Endothelial cell of umbilical vein (primary cell): ENCODE data around the gene GRIK3. TPM values are rescaled to one million over a fixed set of nuclear protein-coding genes. Genes with fewer than 3 reads are reported as not detected.

Source experiments
- BruUV-seq: library from RNA; stranded (reverse); fragments of 400-500 nt; replicated peaks from 2 replicates; lab custom pipeline; 2021; lab: Mats Ljungman, UMichigan
- CTCF ChIA-PET: fragments of 300-600, 350-600 bp; sonication (Branson Sonifier 250); formaldehyde crosslinking; loops from one replicate; lab custom pipeline; 2021; ENCODE audit warnings: antibody characterized with exemption, inconsistent platforms; lab: Charles Lee
- POLR2A ChIA-PET: fragments of 300-600, 350-600 bp; sonication (Branson Sonifier 250); formaldehyde crosslinking; loops from one replicate; lab custom pipeline; 2021; ENCODE audit warnings: antibody characterized with exemption, inconsistent platforms; lab: Charles Lee
- DNase-seq: peaks from one replicate; pipeline ENCODE4 v3.0.0-alpha.2; 2011; ENCODE audit warnings: low read depth, low spot score
- FAIRE-seq: peaks from 2 replicates; lab custom pipeline; 2011; peaks lifted over from hg19 to GRCh38; lab: Jason Lieb, UNC
- H2AFZ ChIP-seq: 2 replicates; pipeline ENCODE4 v1.6.0; 2012; ENCODE audit warnings: low read depth, low read length, control low read depth, inconsistent platforms
- H3K27ac ChIP-seq: 2 replicates; pipeline ENCODE4 v1.5.1; 2011; ENCODE audit warnings: low read depth, mild to moderate bottlenecking, control low read depth, low read length, moderate library complexity; ENCODE audit not compliant: insufficient read depth
- H3K27me3 ChIP-seq, 2 experiments: 2 replicates each; pipeline versions ENCODE4 v1.6.0 to v1.6.1; 2011; ENCODE audit warnings: low read length in 2 of 2, mixed read lengths in 1 of 2; ENCODE audit not compliant: control insufficient read depth in 2 of 2, insufficient read depth in 2 of 2
- H3K36me3 ChIP-seq, 2 experiments: 2 replicates in 1 of 2; 3 replicates in 1 of 2; pipeline ENCODE4 v1.5.1; 2011; ENCODE audit warnings: low read length in 2 of 2, mild to moderate bottlenecking in 1 of 2, moderate library complexity in 1 of 2; ENCODE audit not compliant: control insufficient read depth in 2 of 2, insufficient read depth in 2 of 2; ENCODE audit errors: extremely low read depth in 1 of 2
- H3K4me1 ChIP-seq: 3 replicates; pipeline ENCODE4 v1.5.1; 2011; ENCODE audit warnings: mild to moderate bottlenecking, low read length; ENCODE audit not compliant: control insufficient read depth, insufficient read depth; ENCODE audit errors: extremely low read depth
- H3K4me2 ChIP-seq: 2 replicates; pipeline ENCODE4 v1.6.1; 2011; ENCODE audit warnings: low read length, control low read depth, mixed read lengths; ENCODE audit not compliant: insufficient read depth
- H3K4me3 ChIP-seq, 3 experiments: fragments of 200-600 bp in 1 of 3; sonication (generic), shearing (Covaris generic) in 1 of 3; replicated peaks in 1 of 3; 2 replicates each; pipeline ENCODE4 v1.5.1; 2011 to 2016; ENCODE audit warnings: control low read depth in 3 of 3, low read length in 3 of 3, mild to moderate bottlenecking in 2 of 3, inconsistent platforms in 1 of 3, low read depth in 1 of 3, moderate library complexity in 1 of 3; ENCODE audit not compliant: insufficient read depth in 1 of 3
- H3K79me2 ChIP-seq: 2 replicates; pipeline ENCODE4 v1.6.0; 2012; ENCODE audit warnings: low read length, inconsistent platforms; ENCODE audit not compliant: control insufficient read depth, insufficient read depth
- H3K9ac ChIP-seq: replicated peaks from 2 replicates; pipeline ENCODE3; 2011; ENCODE audit warnings: low read length, control low read depth; ENCODE audit not compliant: insufficient read depth; ENCODE audit errors: extremely low read depth
- H3K9me1 ChIP-seq: replicated peaks from 3 replicates; pipeline ENCODE4 v1.6.0; 2011; ENCODE audit warnings: mild to moderate bottlenecking, low read length; ENCODE audit not compliant: control insufficient read depth, insufficient read depth; ENCODE audit errors: extremely low read depth
- H3K9me3 ChIP-seq: replicated peaks from 2 replicates; pipeline ENCODE4 v1.5.1; 2012; ENCODE audit warnings: low read length, inconsistent platforms; ENCODE audit not compliant: control insufficient read depth, insufficient read depth
- H4K20me1 ChIP-seq: replicated peaks from 2 replicates; pipeline ENCODE3; 2011; ENCODE audit warnings: mild to moderate bottlenecking, low read length; ENCODE audit not compliant: control insufficient read depth, insufficient read depth; ENCODE audit errors: extremely low read depth
- EZH2 ChIP-seq: IDR thresholded peaks from 2 replicates; pipeline ENCODE4 v1.6.1; 2012; ENCODE audit warnings: borderline replicate concordance, low read depth, mild to moderate bottlenecking, moderate library complexity, low read length, inconsistent platforms; ENCODE audit not compliant: severe bottlenecking
- FOS ChIP-seq: IDR thresholded peaks from 2 replicates; pipeline ENCODE4 v1.6.1; 2011; ENCODE audit warnings: mild to moderate bottlenecking, low read length, moderate library complexity, borderline replicate concordance; ENCODE audit not compliant: insufficient read depth
- GATA2 ChIP-seq: IDR thresholded peaks from 2 replicates; pipeline ENCODE4 v1.7.0; 2011; ENCODE audit warnings: low read depth, mild to moderate bottlenecking, moderate library complexity, mixed read lengths, low read length; ENCODE audit not compliant: insufficient read length, insufficient read depth
- JUN ChIP-seq: IDR thresholded peaks from 2 replicates; pipeline ENCODE4 v1.6.1; 2011; ENCODE audit warnings: borderline replicate concordance, low read depth; ENCODE audit not compliant: insufficient read length, insufficient read depth
- MYC ChIP-seq: IDR thresholded peaks from one replicate; pipeline ENCODE4 v1.6.1; 2011; ENCODE audit warnings: mild to moderate bottlenecking, low read depth, low read length
- POLR2A ChIP-seq: IDR thresholded peaks from 2 replicates; pipeline ENCODE4 v1.6.1; 2012; ENCODE audit warnings: low read depth, mild to moderate bottlenecking, control low read depth, low read length
- POLR2AphosphoS5 ChIP-seq: IDR thresholded peaks from 2 replicates; pipeline ENCODE4 v1.6.1; 2012; ENCODE audit warnings: low read depth, mild to moderate bottlenecking, control low read depth, low read length, moderate library complexity; ENCODE audit not compliant: insufficient read depth
- dilution Hi-C: fragments of 300-500 bp; cut with MboI; formaldehyde crosslinking; loops from one replicate; pipeline ENCODE4 v1.15.0; 2019; ENCODE audit warnings: low sequenced_read_pairs; ENCODE audit not compliant: extremely low pct_ligation_motif_present
- intact Hi-C: fragments of 100-400 bp; cut with micrococcal nuclease; formaldehyde crosslinking; loops from one replicate; pipeline ENCODE4 v1.10.0; 2022
- polyA plus RNA-seq, 4 experiments: library from polyadenylated mRNA; depleted of rRNA in 3 of 4; stranded (reverse) in 3 of 4; unstranded in 1 of 4; fragments of >200 nt; gene quantifications; 2 replicates each; pipeline versions ENCODE4 v1.2.1 to v1.2.3, GENCODE V29; 2011 to 2012; ENCODE audit warnings: missing spikeins in 1 of 4
- total RNA-seq: library from RNA; stranded (reverse); gene quantifications from 2 replicates; pipeline ENCODE4 v1.2.3, GENCODE V29; 2021
- TF ChIP-seq, protein P1 (sequence below), 2 donors: IDR thresholded peaks; 1 replicate in 1 of 2; 2 replicates in 1 of 2; pipeline ENCODE4 v1.5.1; 2011; ENCODE audit warnings: low read length in 2 of 2, mild to moderate bottlenecking in 2 of 2, moderate library complexity in 2 of 2, control low read depth in 1 of 2, inconsistent platforms in 1 of 2, low read depth in 1 of 2; ENCODE audit not compliant: insufficient read depth in 1 of 2; ENCODE audit errors: extremely low read depth in 1 of 2
- TF ChIP-seq, protein P2 (sequence below): IDR thresholded peaks from 2 replicates; pipeline ENCODE4 v1.6.1; 2011; ENCODE audit not compliant: insufficient read depth, insufficient read length

The GRIK3 gene
- total and polyA plus RNA-seq, 2 donors (not counting 3 experiments of a cell fraction or from before 2014, with no cell fraction given), result not detected

DNA sequence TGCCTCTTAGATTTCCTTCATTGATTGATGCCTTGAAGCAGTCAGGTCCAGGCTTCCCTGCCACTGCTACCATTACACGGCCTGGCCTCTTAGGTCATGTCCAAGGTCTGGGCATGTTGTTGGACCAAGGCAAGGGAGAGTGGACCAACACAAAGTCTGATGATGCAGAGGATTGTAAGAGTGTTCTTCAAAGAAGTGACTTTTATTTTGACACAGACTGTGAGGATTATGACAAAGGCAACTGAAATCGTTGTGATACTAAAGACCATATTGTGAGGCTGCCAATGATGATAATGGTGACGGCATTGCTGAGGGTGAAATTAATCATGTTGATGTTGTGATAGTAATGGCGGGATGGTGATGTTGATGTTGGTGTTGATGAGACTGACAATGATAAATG is 149.5 kb downstream of the GRIK3 start:
- intact Hi-C loops (no loop called here), dilution Hi-C loops (no loop called here)
- Histone ChIP-seq H3K27me3 (no peaks in the 10 kb centered on the region), H3K79me2 (no peaks in the 10 kb centered on the region), H3K9ac (no peak overlapping the region), H3K4me1 (peaks cover 3% of the 10 kb centered on the region), H3K4me3 (no peak overlapping the region), H3K36me3 (no peaks in the 10 kb centered on the region), H3K9me1 (no peaks in the 10 kb centered on the region), H4K20me1 (no peaks in the 10 kb centered on the region), H3K27ac (no peak overlapping the region), H3K9me3 (no peaks in the 10 kb centered on the region), H3K4me2 (no peak overlapping the region), H2AFZ (no peak overlapping the region)
- ChIA-PET POLR2A (no interaction called here), CTCF (no interaction called here)
- TF ChIP-seq, protein P1, sequence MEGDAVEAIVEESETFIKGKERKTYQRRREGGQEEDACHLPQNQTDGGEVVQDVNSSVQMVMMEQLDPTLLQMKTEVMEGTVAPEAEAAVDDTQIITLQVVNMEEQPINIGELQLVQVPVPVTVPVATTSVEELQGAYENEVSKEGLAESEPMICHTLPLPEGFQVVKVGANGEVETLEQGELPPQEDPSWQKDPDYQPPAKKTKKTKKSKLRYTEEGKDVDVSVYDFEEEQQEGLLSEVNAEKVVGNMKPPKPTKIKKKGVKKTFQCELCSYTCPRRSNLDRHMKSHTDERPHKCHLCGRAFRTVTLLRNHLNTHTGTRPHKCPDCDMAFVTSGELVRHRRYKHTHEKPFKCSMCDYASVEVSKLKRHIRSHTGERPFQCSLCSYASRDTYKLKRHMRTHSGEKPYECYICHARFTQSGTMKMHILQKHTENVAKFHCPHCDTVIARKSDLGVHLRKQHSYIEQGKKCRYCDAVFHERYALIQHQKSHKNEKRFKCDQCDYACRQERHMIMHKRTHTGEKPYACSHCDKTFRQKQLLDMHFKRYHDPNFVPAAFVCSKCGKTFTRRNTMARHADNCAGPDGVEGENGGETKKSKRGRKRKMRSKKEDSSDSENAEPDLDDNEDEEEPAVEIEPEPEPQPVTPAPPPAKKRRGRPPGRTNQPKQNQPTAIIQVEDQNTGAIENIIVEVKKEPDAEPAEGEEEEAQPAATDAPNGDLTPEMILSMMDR (IDR thresholded peaks at IDR 0.05; ENCODE audit: extremely low read depth in 1 of 2, insufficient read depth in 1 of 2, low read depth in 1 of 2, low read length in 2 of 2), result no peak
- no peak for TF ChIP-seq EZH2
- no peak for TF ChIP-seq POLR2A
- TF ChIP-seq GATA2, result no peak
- TF ChIP-seq POLR2AphosphoS5, result no peak
- TF ChIP-seq MYC, result no peak
- no peak for TF ChIP-seq FOS
- TF ChIP-seq, protein P2, sequence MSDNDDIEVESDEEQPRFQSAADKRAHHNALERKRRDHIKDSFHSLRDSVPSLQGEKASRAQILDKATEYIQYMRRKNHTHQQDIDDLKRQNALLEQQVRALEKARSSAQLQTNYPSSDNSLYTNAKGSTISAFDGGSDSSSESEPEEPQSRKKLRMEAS, result no peak
- no peak for TF ChIP-seq JUN
- no peak for DNase-seq
- BruUV-seq, result no TSS peak
- FAIRE-seq, result no peak
